Muscle of arm (tissue), 12 donors: Measurements from ENCODE around the gene EXOSC9. TPM values are rescaled to one million over a fixed set of nuclear protein-coding genes. Genes with fewer than 3 reads are reported as not detected.
A peak's percentile ranks its signal among the peaks of the same experiment; 100 is the strongest.

ENCODE experiments used
- DNase-seq: peaks from one replicate; pipeline ENCODE4 v3.0.0-alpha.2; 2013
- polyA plus RNA-seq, 12 donors: library from polyadenylated mRNA; unstranded; fragments of 120-200 nt; gene quantifications; one replicate each; pipeline ENCODE4 v1.2.1, GENCODE V29; 2013; ENCODE audit not compliant: insufficient read length in 12 of 12

The EXOSC9 gene
- polyA plus RNA-seq, 12 donors = 24.0 to 58.3 (median 33.1) TPM; not detected in 1

DNA sequence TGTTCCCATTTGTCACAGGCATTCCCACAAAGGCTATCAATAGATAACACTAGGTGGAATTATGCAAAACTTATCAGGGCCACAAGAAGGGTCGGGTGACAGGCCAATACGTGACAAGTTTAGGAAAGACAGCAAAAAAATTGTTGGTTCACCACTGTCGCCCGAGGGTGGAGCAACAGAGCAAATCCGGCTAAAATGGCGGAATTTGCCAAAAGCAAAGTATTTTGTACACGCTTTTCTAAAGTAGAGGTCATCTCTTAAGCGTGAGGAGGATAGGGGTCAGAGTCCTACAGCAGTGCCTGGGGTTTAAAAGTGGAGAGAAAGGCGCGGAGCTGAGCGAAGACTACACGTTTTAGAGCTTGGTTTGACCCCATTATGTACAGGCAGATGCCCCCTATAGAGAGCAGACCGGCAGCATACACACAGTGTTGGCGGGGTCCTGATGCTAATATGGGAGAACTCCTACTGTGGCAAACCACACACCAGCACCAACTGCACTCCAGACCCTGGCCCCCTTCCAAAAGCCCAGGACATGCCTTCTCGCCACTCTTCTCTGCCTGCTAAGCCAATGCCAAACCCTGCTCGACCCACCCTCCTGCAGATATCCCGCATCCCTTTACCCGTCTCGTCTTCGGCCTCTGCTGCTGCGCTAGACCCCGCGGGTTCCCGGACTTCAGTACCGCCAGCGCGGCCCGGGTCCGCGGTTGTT lies 21.8 kb downstream of the EXOSC9 start:
- DNase-seq = no peak

DNA sequence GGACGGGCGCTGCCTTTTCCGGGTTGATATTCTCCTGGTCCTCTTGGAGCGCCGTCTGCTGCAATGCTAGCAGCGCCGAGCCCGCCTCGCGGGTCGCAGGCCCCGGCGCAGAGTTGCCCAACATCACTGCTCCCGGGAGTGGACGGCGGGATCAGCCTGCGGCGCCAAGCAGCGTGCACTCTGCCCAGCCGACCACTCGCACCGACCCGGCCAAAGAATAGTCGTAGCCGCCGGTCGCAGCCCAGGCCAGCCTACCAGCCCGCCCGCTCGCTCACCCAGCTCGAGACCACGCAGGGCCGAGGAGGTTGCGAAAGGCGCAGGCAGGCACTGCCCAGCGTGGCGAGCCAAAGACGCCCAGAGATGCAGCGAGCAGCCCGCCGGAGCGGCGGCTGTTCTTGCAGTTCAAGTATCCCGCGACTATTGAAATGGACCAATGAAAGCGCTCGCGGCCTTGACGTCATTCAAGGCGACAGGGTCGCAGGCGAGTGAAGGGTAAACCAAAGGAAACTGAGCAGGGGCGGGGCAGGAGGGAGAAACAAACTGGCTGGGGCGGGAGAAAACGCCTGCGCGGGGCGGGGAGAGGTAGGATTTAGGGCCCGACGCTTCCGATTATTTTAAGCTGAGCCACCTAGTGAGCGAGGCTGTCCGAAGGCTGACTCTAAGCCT lies 22.5 kb downstream of the EXOSC9 start, which contains the start of gene CCNA2:
Gene CCNA2 (minus strand): TSS at position 379 of the 666 bp plus-strand sequence. CDS start 255 bp downstream, at position 124.
- DNase-seq = peak; percentile 97

DNA sequence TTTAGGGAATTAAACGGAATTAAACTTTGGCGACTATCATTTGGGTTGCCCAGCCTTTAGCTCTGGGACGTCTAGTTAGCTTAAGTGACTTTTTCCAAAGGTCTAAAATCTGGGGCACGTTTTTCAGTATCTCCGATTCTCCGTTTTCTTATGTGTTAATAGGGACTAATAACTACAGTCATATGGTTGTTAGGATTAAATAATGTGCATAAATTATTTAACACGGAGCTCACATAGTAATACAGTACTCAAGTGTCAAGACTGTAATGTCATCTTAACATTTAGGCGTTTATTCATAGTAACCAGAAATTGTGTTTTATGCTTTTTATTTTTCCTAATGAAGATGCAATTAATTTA lies 23.0 kb downstream of the EXOSC9 start:
- DNase-seq = no peak

DNA sequence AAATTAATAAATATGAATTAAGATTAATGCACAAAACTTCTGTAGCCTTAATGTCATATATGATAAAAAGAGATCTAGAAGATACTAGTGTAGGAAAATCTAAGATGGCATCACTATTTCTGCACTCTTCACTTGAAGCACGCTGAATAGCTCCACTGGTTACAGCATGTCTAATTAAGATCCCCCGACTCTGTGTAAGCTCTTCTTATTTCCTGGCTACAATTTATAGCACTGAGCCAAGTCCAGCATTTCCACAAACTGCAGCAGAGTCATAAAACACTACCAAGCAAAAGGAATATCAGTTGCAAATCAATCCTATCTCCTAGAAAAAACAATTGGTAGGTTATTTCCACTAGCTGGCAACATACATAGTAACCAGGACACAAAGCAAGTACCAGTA lies 23.8 kb downstream of the EXOSC9 start:
- DNase-seq = no peak

DNA sequence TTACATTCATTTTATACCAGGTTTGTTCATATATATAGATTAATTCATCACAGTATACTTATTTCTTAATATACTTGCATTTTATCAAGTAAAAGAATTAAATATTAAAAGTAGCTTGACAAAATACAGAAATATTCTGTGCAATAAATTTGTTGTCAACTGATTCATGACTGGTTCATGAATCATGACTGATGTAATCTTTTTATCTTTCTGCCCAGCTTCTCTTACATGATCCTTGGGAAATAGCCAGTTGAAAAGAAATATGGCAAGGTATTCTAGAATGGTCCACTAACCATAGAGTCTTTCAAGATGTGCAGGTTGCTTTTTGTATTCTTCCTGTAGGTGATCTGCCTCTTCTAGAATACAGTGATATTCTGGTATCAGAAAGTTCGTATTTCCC lies 26.7 kb downstream of the EXOSC9 start:
- DNase-seq = no peak

DNA sequence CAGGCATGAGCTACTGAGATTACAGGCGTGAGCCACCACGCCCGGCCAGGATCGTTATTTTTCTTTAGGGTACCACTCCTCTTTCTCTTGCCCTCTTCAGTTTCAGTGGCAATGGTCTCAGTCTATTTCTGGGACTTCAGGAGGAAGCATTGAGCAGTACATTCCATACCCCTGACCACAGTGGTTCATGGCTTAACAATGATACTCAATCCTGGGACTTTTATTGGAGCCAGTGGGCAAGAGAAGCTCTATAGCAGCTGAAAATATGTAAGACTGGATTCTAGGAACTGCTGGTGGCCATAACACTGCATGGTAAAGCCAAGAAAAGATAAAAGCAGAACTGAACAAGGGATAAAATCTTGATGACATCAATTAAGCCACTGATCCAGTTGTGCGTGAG lies 28.4 kb downstream of the EXOSC9 start:
- no peak for DNase-seq

DNA sequence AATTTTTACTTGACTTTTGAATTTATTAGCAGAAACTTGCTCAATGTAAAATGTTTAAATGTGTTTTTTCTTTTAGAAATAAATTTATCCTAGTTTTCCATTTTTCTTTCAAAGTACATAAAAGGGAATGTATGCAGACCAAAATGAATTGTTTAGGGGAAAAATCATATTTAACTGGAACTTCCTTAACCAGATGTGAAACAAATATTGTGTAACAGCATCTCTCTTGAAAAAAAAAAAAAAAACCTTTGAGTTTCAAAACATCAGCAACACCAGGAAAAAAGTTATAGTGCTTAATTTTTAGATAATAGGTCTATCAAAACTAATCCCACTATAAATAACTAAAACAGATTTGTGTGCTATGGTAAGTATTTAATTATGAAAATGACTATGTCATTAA lies 37.0 kb downstream of the EXOSC9 start:
- no peak for DNase-seq

DNA sequence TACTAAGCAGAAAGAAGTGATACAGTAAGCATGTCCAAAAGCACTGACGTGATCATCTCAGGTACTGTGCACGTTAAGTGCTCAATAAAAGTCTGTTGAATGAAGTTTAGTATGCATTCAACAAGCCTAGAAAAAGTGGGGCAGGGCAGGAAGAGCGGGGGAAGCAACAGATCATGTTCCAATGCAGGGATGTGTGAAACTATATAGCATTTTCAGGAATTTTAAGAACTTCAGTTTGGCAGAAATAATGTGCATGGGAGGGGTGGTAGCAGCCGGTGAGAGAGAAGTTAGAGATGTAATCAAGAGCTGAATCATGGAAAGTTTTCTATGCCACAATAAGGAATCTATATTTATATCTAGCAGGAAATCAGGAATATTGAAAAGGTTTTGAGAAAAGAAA lies 41.7 kb downstream of the EXOSC9 start:
- DNase-seq = no peak

DNA sequence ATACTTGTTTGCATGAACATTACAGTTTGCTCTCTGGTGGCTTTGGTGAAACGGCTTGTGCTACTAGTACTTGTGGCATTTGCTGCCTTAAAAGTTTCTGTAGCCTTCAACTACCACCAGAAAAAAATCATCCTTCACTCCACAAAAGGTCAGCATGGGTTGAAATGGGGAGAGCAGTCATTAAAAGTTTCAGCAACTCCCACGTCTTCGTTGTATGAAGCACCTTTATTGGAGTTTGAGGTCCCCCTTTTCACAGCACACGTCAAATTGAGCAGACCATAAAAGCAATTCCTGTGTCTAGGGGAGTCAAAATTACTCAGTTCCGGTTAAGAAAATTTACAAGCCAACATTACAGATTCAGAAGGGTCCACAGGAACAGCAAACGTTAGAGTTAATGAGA lies 45.5 kb downstream of the EXOSC9 start:
- DNase-seq = no peak

DNA sequence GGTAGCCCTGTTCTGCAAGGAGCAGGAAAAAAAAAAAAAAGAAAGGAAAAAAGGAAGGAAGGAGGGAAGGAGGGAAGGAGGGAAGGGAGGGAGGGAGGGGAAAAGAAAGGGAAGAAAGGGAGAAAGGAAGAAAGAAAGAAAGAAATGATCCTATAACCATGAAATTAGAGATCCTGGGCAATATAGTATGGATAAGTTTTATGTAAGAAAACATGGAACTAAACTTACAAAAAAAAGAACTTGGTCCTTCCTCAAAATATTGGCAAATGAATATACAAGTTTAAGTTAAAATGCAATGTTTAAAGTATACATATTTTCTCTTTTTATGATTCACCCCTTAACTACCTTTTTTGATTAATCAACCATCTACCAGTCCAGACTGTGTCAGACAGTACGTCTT lies 50.2 kb downstream of the EXOSC9 start:
- DNase-seq = no peak

DNA sequence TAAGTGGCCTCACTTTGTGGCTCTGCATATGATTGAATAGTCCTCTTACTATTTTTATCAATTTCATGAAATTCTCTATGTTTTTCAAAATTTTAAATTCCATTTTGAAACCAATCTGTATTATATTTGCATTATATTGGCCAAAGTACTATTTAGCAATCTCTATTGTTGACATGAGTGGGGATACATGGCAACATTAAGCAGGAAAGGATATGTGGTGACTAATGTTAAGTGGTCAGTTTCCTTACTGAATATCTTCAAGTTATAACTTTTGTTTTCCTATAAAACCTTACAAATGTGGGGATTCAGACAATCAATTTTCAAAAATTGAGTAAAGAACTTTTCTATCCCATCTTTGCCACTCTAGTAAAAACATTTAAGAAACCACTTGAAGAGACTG lies 59.0 kb downstream of the EXOSC9 start:
- no peak for DNase-seq

DNA sequence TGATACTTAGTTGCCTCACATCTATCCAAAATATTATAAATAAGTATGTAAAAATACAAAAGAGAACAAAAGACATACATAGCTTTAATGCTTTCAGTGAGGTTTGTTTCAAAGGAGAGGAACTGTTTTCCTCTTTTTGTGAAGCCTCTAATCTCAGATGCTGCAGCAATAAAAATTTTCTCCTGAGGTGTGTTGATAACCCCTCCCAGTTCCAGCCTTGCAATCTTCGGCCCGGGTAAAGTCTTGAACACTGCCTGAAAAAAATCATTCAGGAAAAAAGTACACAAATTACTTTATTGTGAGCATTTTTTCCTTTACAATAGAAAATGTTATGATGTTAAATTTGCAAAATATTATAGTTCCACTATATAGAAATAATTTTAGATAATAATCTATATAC lies 60.3 kb downstream of the EXOSC9 start:
- DNase-seq = no peak

DNA sequence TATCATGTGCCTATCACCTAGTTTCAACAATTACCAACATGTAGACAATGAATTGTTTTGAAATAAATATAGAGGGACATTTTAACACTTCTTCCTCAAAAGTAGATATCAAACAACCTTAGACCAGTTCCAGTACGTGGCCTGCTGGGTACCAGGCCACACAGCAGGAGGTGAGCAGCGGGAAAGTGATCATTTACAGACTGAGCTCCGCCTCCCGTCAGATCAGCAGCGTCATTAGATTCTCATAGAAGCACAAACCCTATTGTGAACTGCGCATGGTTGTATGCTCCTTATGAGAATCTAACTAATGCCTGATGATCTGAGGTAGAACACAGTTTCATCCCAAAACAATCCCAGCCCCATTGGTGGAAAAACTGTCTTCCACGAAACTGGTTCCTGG lies 62.7 kb downstream of the EXOSC9 start:
- DNase-seq = no peak

Other genes starting within 250 kb of the EXOSC9 start
- gene ANXA5, start 104.3 kb upstream of the EXOSC9 start, polyA plus RNA-seq = 100 to 1,000 TPM in 11 of 12 donors, not detected in 1; 212 to 561 (median 375) TPM
- 1 to 10 TPM in 8 of 12 donors, under 1 TPM in 2, not detected in 2; 0.55 to 2.8 (median 1.7) TPM for gene SMIM43, start 36.2 kb upstream of the EXOSC9 start, polyA plus RNA-seq
- 10 to 100 TPM in 11 of 12 donors, not detected in 1; 12.2 to 34.5 (median 24.5) TPM for gene CCNA2, start 22.6 kb downstream of the EXOSC9 start, polyA plus RNA-seq
- gene BBS7, start 69.2 kb downstream of the EXOSC9 start, polyA plus RNA-seq = 10 to 100 TPM in 9 of 12 donors, 1 to 10 TPM in 2, not detected in 1; 8.7 to 19.6 (median 14.6) TPM
- 1 to 10 TPM in 4 of 12 donors, under 1 TPM in 6, not detected in 2; 0.41 to 2.1 (median 0.81) TPM for gene TRPC3, start 150.7 kb downstream of the EXOSC9 start, polyA plus RNA-seq